COLO668 (cell line): Measurements from ENCODE around the gene DLEC1.

Source experiments
- DNase-seq: peaks from one replicate; lab custom pipeline; 2025; ENCODE audit not compliant: unreplicated experiment; lab: John Stamatoyannopoulos, UW

Gene DLEC1

GRCh38 chr3:38002291-38002876 lies 36.6 kb upstream of the DLEC1 start:
- DNase-seq: no peak

- no peak for DNase-seq
Measured at GRCh38 chr3:38002940-38003339, 36.1 kb upstream of the DLEC1 start.

- DNase-seq: peak; percentile 28
Measured at GRCh38 chr3:38003371-38003816, 35.6 kb upstream of the DLEC1 start.

GRCh38 chr3:38003817-38004414 lies 35.1 kb upstream of the DLEC1 start:
- no peak for DNase-seq

- DNase-seq: peak; percentile 74
Measured at GRCh38 chr3:38004415-38005075, 34.5 kb upstream of the DLEC1 start.

GRCh38 chr3:38005076-38006020 lies 33.7 kb upstream of the DLEC1 start:
- no peak for DNase-seq

- no peak for DNase-seq
Measured at GRCh38 chr3:38006031-38006430, 33.0 kb upstream of the DLEC1 start.

- DNase-seq: no peak
Measured at GRCh38 chr3:38006445-38006995, 32.5 kb upstream of the DLEC1 start.

- no peak for DNase-seq
Measured at GRCh38 chr3:38007754-38008090, 31.3 kb upstream of the DLEC1 start.

GRCh38 chr3:38008191-38008701 lies 30.8 kb upstream of the DLEC1 start:
- DNase-seq: no peak

- no peak for DNase-seq
Measured at GRCh38 chr3:38008971-38009580, 29.9 kb upstream of the DLEC1 start.

- no peak for DNase-seq
Measured at GRCh38 chr3:38009807-38010591, 29.0 kb upstream of the DLEC1 start.

GRCh38 chr3:38011111-38011510 lies 27.9 kb upstream of the DLEC1 start:
- DNase-seq: no peak

- DNase-seq: no peak
Measured at GRCh38 chr3:38015485-38015884, 23.5 kb upstream of the DLEC1 start.

- no peak for DNase-seq
Measured at GRCh38 chr3:38015984-38016383, 23.0 kb upstream of the DLEC1 start.

GRCh38 chr3:38016410-38016809 lies 22.6 kb upstream of the DLEC1 start:
- no peak for DNase-seq

GRCh38 chr3:38016847-38017444 lies 22.1 kb upstream of the DLEC1 start:
- DNase-seq: no peak

GRCh38 chr3:38017445-38018295 lies 21.3 kb upstream of the DLEC1 start:
- no peak for DNase-seq
